H4 (cell line): ENCODE data around the gene BRMS1. TPM values are rescaled to one million over a fixed set of nuclear protein-coding genes. Genes with fewer than 3 reads are reported as not detected.
"Not testable (repeated sequence)": the region's sequence is repeated elsewhere in the genome, so short reads cannot be mapped to it uniquely, and the experiment has no call there.

ENCODE experiments used
- DNase-seq: peaks from one replicate; pipeline ENCODE4 v3.0.0-alpha.2; 2015; ENCODE audit warnings: low spot score
- total RNA-seq: library from RNA; depleted of rRNA; stranded (reverse); fragments of >200 nt; shearing (Covaris generic); gene quantifications from 2 replicates; pipeline ENCODE4 v1.2.3, GENCODE V29; 2014

Gene BRMS1
- total RNA-seq, 1 experiment from 2014 or later: 88.2 TPM

GRCh38 chr11:66363187-66363601 lies 18.3 kb upstream of the BRMS1 start:
- DNase-seq: no peak

- DNase-seq: no peak
Measured at GRCh38 chr11:66362481-66363147, 17.7 kb upstream of the BRMS1 start.

- DNase-seq: no peak
Measured at GRCh38 chr11:66361502-66361941, 16.6 kb upstream of the BRMS1 start.

- no peak for DNase-seq
Measured at GRCh38 chr11:66360406-66361073, 15.6 kb upstream of the BRMS1 start.

- no peak for DNase-seq
Measured at GRCh38 chr11:66359662-66360087, 14.8 kb upstream of the BRMS1 start.

GRCh38 chr11:66350560-66351235 lies 5.8 kb upstream of the BRMS1 start:
- not testable (repeated sequence) for DNase-seq

GRCh38 chr11:66349084-66349386 lies 4.1 kb upstream of the BRMS1 start:
- no peak for DNase-seq

GRCh38 chr11:66347425-66348276 lies 2.7 kb upstream of the BRMS1 start, which contains the start of gene B4GAT1:
Gene B4GAT1 (minus strand): TSS chr11:66347629. CDS start chr11:66347545, 84 bp downstream.
- peak; percentile 79 for DNase-seq

- no peak for DNase-seq
Measured at GRCh38 chr11:66346476-66347424, 1.8 kb upstream of the BRMS1 start.

- no peak for DNase-seq
Measured at GRCh38 chr11:66345316-66345649, 379 bp upstream of the BRMS1 start.

- DNase-seq: no peak
Measured at GRCh38 chr11:66343176-66343575, 1.7 kb downstream of the BRMS1 start.

- DNase-seq: no peak
Measured at GRCh38 chr11:66341502-66342126, 3.3 kb downstream of the BRMS1 start.

- DNase-seq: no peak
Measured at GRCh38 chr11:66340596-66341501, 4.1 kb downstream of the BRMS1 start.

GRCh38 chr11:66339686-66340483 lies 5.0 kb downstream of the BRMS1 start:
- DNase-seq: no peak

- DNase-seq: no peak
Measured at GRCh38 chr11:66339162-66339675, 5.7 kb downstream of the BRMS1 start.

- no peak for DNase-seq
Measured at GRCh38 chr11:66338276-66339161, 6.4 kb downstream of the BRMS1 start.
